MM.1S (cell line): ENCODE measurements around the gene POLRMT.

Experiments
- DNase-seq: peaks from one replicate; pipeline ENCODE4 v3.0.0-alpha.2; 2015
- H2AFZ ChIP-seq: fragments of 300-600 bp; sonication (generic); 2 replicates; pipeline ENCODE4 v1.6.0; 2016; ENCODE audit warnings: antibody characterized with exemption, low read length
- H3F3A ChIP-seq: fragments of 300-600 bp; sonication (generic); 2 replicates; pipeline ENCODE4 v1.6.1; 2016; ENCODE audit warnings: mild to moderate bottlenecking, antibody characterized with exemption, low read length, moderate library complexity, mixed read lengths; ENCODE audit not compliant: insufficient read depth
- H3K27ac ChIP-seq: fragments of 300-600 bp; sonication (generic); 2 replicates; pipeline ENCODE4 v1.5.1; 2016; ENCODE audit warnings: mild to moderate bottlenecking, low read length
- H3K27me3 ChIP-seq: fragments of 300-600 bp; sonication (generic); replicated peaks from 2 replicates; pipeline ENCODE4 v1.6.0; 2016; ENCODE audit warnings: low read length; ENCODE audit not compliant: insufficient read depth
- H3K36me3 ChIP-seq: fragments of 300-600 bp; sonication (generic); replicated peaks from 2 replicates; pipeline ENCODE4 v1.6.1; 2016; ENCODE audit warnings: mild to moderate bottlenecking, low read length, mixed read lengths; ENCODE audit not compliant: insufficient read depth
- H3K4me1 ChIP-seq: fragments of 300-600 bp; sonication (generic); 2 replicates; pipeline ENCODE4 v1.6.1; 2016; ENCODE audit warnings: low read length, mixed read lengths
- H3K4me2 ChIP-seq: fragments of 300-600 bp; sonication (generic); 2 replicates; pipeline ENCODE4 v1.6.0; 2016; ENCODE audit warnings: low read depth, low read length
- H3K4me3 ChIP-seq: fragments of 300-600 bp; sonication (generic); 2 replicates; pipeline ENCODE4 v1.5.1; 2016; ENCODE audit warnings: low read length, mixed read lengths
- H3K79me2 ChIP-seq: fragments of 300-600 bp; sonication (generic); 2 replicates; pipeline ENCODE4 v1.6.1; 2016; ENCODE audit warnings: mixed run types, low read length, mixed read lengths
- H3K9ac ChIP-seq: fragments of 300-600 bp; sonication (generic); 2 replicates; pipeline ENCODE4 v1.6.1; 2016; ENCODE audit warnings: low read length, mixed read lengths
- H3K9me2 ChIP-seq: fragments of 300-600 bp; sonication (generic); replicated peaks from 2 replicates; pipeline ENCODE4 v1.6.1; 2016; ENCODE audit warnings: mild to moderate bottlenecking, low read length, mixed read lengths; ENCODE audit not compliant: insufficient read depth
- H3K9me3 ChIP-seq: fragments of 300-600 bp; sonication (generic); replicated peaks from 2 replicates; pipeline ENCODE4 v1.6.1; 2016; ENCODE audit warnings: mild to moderate bottlenecking, low read length, mixed read lengths; ENCODE audit not compliant: insufficient read depth
- H4K20me1 ChIP-seq: fragments of 300-600 bp; sonication (generic); 2 replicates; pipeline ENCODE4 v1.6.1; 2016; ENCODE audit warnings: mild to moderate bottlenecking, low read length, moderate library complexity, mixed read lengths; ENCODE audit not compliant: insufficient read depth
- CTCF ChIP-seq: fragments of 300-600 bp; sonication (generic); IDR thresholded peaks from 2 replicates; pipeline ENCODE4 v1.5.1; 2016; ENCODE audit warnings: antibody characterized with exemption, low read length, mixed read lengths
- EZH2 ChIP-seq: fragments of 300-600 bp; sonication (generic); optimal IDR thresholded peaks from 2 replicates; pipeline ENCODE3; 2017; ENCODE audit warnings: low read depth, mild to moderate bottlenecking, antibody characterized with exemption, low read length, mixed read lengths
- EZH2phosphoT487 ChIP-seq: fragments of 300-600 bp; sonication (generic); IDR thresholded peaks from 2 replicates; pipeline ENCODE4 v1.6.1; 2018; ENCODE audit warnings: antibody characterized with exemption, low read length

The POLRMT gene

GRCh38 chr19:650121-650520, 16.8 kb upstream of the POLRMT start:
- Histone ChIP-seq H4K20me1 (peaks cover 31% of the 10 kb centered on the region), H3K9ac (no peak overlapping the region), H3K4me2 (no peak overlapping the region), H3K79me2 (peaks cover 64% of the 10 kb centered on the region), H2AFZ (no peak overlapping the region), H3K36me3 (peaks cover 46% of the 10 kb centered on the region), H3K4me3 (no peak overlapping the region), H3K9me2 (no peaks in the 10 kb centered on the region), H3K27ac (no peak overlapping the region), H3K27me3 (no peaks in the 10 kb centered on the region), H3K4me1 (no peaks in the 10 kb centered on the region), H3K9me3 (no peaks in the 10 kb centered on the region), H3F3A (no peaks in the 10 kb centered on the region)
- TF ChIP-seq CTCF (no peak), EZH2 (no peak), EZH2phosphoT487 (no peak)
- no peak for DNase-seq

- Histone ChIP-seq H3K36me3 (peaks cover 43% of the 10 kb centered on the region), H3K4me2 (no peak overlapping the region), H3K27me3 (no peaks in the 10 kb centered on the region), H3K9me2 (no peaks in the 10 kb centered on the region), H3K4me1 (no peaks in the 10 kb centered on the region), H2AFZ (no peak overlapping the region), H3F3A (no peaks in the 10 kb centered on the region), H3K9ac (no peak overlapping the region), H3K79me2 (peaks cover 55% of the 10 kb centered on the region), H3K4me3 (no peak overlapping the region), H3K9me3 (no peaks in the 10 kb centered on the region), H4K20me1 (peaks cover 26% of the 10 kb centered on the region), H3K27ac (no peak overlapping the region)
- TF ChIP-seq CTCF (no peak), EZH2 (no peak), EZH2phosphoT487 (no peak)
- DNase-seq, result no peak
These were observed 15.8 kb upstream of the POLRMT start for GRCh38 chr19:648904-649801.

- Histone ChIP-seq H3K36me3 (peaks cover 37% of the 10 kb centered on the region), H3K4me3 (no peak overlapping the region), H3F3A (no peaks in the 10 kb centered on the region), H3K27ac (no peak overlapping the region), H4K20me1 (peaks cover 18% of the 10 kb centered on the region), H3K9ac (no peak overlapping the region), H3K9me2 (no peaks in the 10 kb centered on the region), H3K79me2 (peaks cover 46% of the 10 kb centered on the region), H3K4me1 (no peaks in the 10 kb centered on the region), H2AFZ (no peak overlapping the region), H3K9me3 (no peaks in the 10 kb centered on the region), H3K4me2 (no peak overlapping the region), H3K27me3 (no peaks in the 10 kb centered on the region)
- DNase-seq, result no peak
- TF ChIP-seq EZH2phosphoT487 (no peak), CTCF (no peak), EZH2 (no peak)
These were observed 15.0 kb upstream of the POLRMT start for GRCh38 chr19:648305-648704.
